ENCODE results near the gene B3GALNT1. TPM values are rescaled to one million over a fixed set of nuclear protein-coding genes. Genes with fewer than 3 reads are reported as not detected.

B3GALNT1 gene
- polyA plus RNA-seq, 2 of the 4 experiments (the other 2 are of a cell fraction): 0.13 to 0.14 TPM

GRCh38 chr3:161108840-161109239 lies 3.7 kb upstream of the B3GALNT1 start (continued):
- TF ChIP-seq JUN (IDR thresholded peaks at IDR 0.05): no peak
- no peak for TF ChIP-seq RARB (CRISPR knock-in tag; IDR thresholded peaks at IDR 0.05)
- TF ChIP-seq ELK1 (IDR thresholded peaks at IDR 0.05; ENCODE audit: low read depth, low read length): no peak

GRCh38 chr3:161107311-161107710 lies 2.2 kb upstream of the B3GALNT1 start:
- Histone ChIP-seq H3K4me3 (no peak overlapping the region), H3K27ac (no peak overlapping the region), H3K9me3 (no peaks in the 10 kb centered on the region), H3K4me2 (no peak overlapping the region), H3K4me1 (no peaks in the 10 kb centered on the region)
- 75% methylated on average over 1 of the region's 1 CpG for WGBS (ENCODE audit: missing lambda C conversion rate)
- ATAC-seq: no peak
- ChIA-PET CTCF (interaction anchor here (0.8 to 1.5 kb wide), 2 partner anchors 11 to 168 kb away, joined by 3 to 4 read pairs; no protein-coding TSS in a partner anchor), POLR2A (no interaction called here)
- FAIRE-seq: no peak
- DNase-seq (ENCODE audit: low read depth in 1 of 2, low spot score in 1 of 2): no peak
- TF ChIP-seq HEYL (CRISPR knock-in tag; IDR thresholded peaks at IDR 0.05): no peak
- no peak for TF ChIP-seq E2F6 (IDR thresholded peaks at IDR 0.05; ENCODE audit: borderline replicate concordance, low read depth)
- TF ChIP-seq MAX (IDR thresholded peaks at IDR 0.05): no peak
- no peak for TF ChIP-seq NPAS2 (CRISPR knock-in tag; IDR thresholded peaks at IDR 0.05; ENCODE audit: borderline replicate concordance)
- no peak for TF ChIP-seq HOXA7 (CRISPR knock-in tag; IDR thresholded peaks at IDR 0.05)
- no peak for TF ChIP-seq CEBPB (IDR thresholded peaks at IDR 0.05)

GRCh38 chr3:161103776-161104385 lies 1.3 kb downstream of the B3GALNT1 start:
- ATAC-seq (no peak), DNase-seq (ENCODE audit: low read depth in 1 of 2, low spot score in 1 of 2) (no peak), FAIRE-seq (no peak)
- ChIA-PET POLR2A (no interaction called here), CTCF (no interaction called here)
- Histone ChIP-seq H3K4me3 (no peak overlapping the region), H3K4me2 (no peak overlapping the region; the same call in 2 of the 3 replicates), H3K4me1 (no peaks in the 10 kb centered on the region), H3K27ac (no peak overlapping the region), H3K9me3 (no peaks in the 10 kb centered on the region)
- TF ChIP-seq KDM1A (IDR thresholded peaks at IDR 0.05; ENCODE audit: low read depth): no peak
- no peak for TF ChIP-seq CBX8 (IDR thresholded peaks at IDR 0.05)
- no peak for TF ChIP-seq ZNF302 (CRISPR knock-in tag; IDR thresholded peaks at IDR 0.05)
- no peak for TF ChIP-seq MAFK (IDR thresholded peaks at IDR 0.05; ENCODE audit: partially characterized antibody)
- TF ChIP-seq, protein P1, sequence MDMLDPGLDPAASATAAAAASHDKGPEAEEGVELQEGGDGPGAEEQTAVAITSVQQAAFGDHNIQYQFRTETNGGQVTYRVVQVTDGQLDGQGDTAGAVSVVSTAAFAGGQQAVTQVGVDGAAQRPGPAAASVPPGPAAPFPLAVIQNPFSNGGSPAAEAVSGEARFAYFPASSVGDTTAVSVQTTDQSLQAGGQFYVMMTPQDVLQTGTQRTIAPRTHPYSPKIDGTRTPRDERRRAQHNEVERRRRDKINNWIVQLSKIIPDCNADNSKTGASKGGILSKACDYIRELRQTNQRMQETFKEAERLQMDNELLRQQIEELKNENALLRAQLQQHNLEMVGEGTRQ (IDR thresholded peaks at IDR 0.05): no peak
- TF ChIP-seq POLR2AphosphoS2 (conservative IDR thresholded peaks at IDR 0.05; ENCODE audit: low read length): no peak
- no peak for TF ChIP-seq NPAS2 (CRISPR knock-in tag; IDR thresholded peaks at IDR 0.05; ENCODE audit: borderline replicate concordance)
- no peak for TF ChIP-seq SMC3 (IDR thresholded peaks at IDR 0.05)
- no peak for TF ChIP-seq BHLHE40 (IDR thresholded peaks at IDR 0.05; ENCODE audit: low read depth, low read length)
- no peak for TF ChIP-seq NR3C1 (IDR thresholded peaks at IDR 0.05)
- TF ChIP-seq HEYL (CRISPR knock-in tag; IDR thresholded peaks at IDR 0.05): no peak
- TF ChIP-seq KDM5A (IDR thresholded peaks at IDR 0.05): no peak
- no peak for TF ChIP-seq E2F6 (IDR thresholded peaks at IDR 0.05; ENCODE audit: borderline replicate concordance, low read depth)
- TF ChIP-seq POLR2A (IDR thresholded peaks at IDR 0.05; ENCODE audit: low read length): no peak
- TF ChIP-seq RARB (CRISPR knock-in tag; IDR thresholded peaks at IDR 0.05): no peak
- TF ChIP-seq HOXA7 (CRISPR knock-in tag; IDR thresholded peaks at IDR 0.05): no peak
- no peak for TF ChIP-seq RAD21 (conservative IDR thresholded peaks at IDR 0.05 in 1 of 2, IDR thresholded peaks at IDR 0.05 in 1 of 2)
- TF ChIP-seq RCOR1 (IDR thresholded peaks at IDR 0.05; ENCODE audit: low read depth, low read length): no peak
- no peak for TF ChIP-seq ZFP36 (IDR thresholded peaks at IDR 0.05; ENCODE audit: borderline replicate concordance, partially characterized antibody)
- 93% methylated on average over 22 of the region's 22 CpGs for WGBS (ENCODE audit: missing lambda C conversion rate)

Data from A549 (cell line).